Measurements from ENCODE around the gene ZNF560. TPM values are rescaled to one million over a fixed set of nuclear protein-coding genes. Genes with fewer than 3 reads are reported as not detected.

Gene ZNF560
- total and polyA plus RNA-seq, 7 experiments from 2014 or later = not detected

DNA sequence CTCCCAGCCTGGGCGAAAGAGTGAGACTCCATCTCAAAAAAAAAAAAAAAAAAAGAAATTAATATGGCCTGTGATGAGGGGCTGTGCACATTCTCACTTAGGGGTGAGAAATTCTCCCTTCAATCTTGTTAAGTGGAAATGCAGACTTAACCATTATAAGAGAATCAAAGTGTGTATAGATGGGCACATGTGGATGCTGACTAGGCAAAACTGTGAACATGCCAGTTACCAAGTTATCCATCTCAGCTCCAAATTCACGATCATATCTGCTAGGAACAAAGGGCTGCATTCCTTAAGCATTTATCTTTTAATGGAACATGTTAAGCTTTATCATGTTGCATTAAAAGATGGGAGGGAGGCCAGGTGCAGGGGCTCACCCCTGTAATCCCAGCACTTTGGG is 4.3 kb downstream of the ZNF560 start:
- peaks cover 0 to 29% (median 3%) of the 10 kb centered on the region in 5 donors for H3K36me3 Mint-ChIP-seq
- no peak for DNase-seq
- no peaks in the 10 kb centered on the region for H3K36me3 ChIP-seq (ENCODE audit: control insufficient read depth in 2 of 3, insufficient read depth in 3 of 3, low read length in 3 of 3)
- H3K4me1 Mint-ChIP-seq = peaks cover 0 to 3% (median 0%) of the 10 kb centered on the region in 7 donors
- H3K9me3 ChIP-seq (ENCODE audit: control insufficient read depth in 2 of 3, low read length in 3 of 3) = peaks cover 0 to 40% (median 4%) of the 10 kb centered on the region in 3 experiments
- CTCF ChIA-PET = no interaction called here
- H3K4me1 ChIP-seq (ENCODE audit: control insufficient read depth in 2 of 2, insufficient read depth in 2 of 2, low read length in 2 of 2) = no peaks in the 10 kb centered on the region
- POLR2A ChIA-PET = no interaction called here
- H3K27me3 ChIP-seq (ENCODE audit: control insufficient read depth in 2 of 2, insufficient read depth in 2 of 2, low read length in 2 of 2) = no peaks in the 10 kb centered on the region
- ATAC-seq = no peak
- no peak overlapping the region for H3K27ac Mint-ChIP-seq
- peaks cover 0 to 89% (median 44%) of the 10 kb centered on the region in 11 donors for H3K9me3 Mint-ChIP-seq
- intact Hi-C loops (cut with micrococcal nuclease) = no loop called here
- no peak overlapping the region for H3K4me3 ChIP-seq (ENCODE audit: low read length)
- no peak overlapping the region for H3K4me3 Mint-ChIP-seq
- H3K27me3 Mint-ChIP-seq = peaks cover 0 to 21% (median 8%) of the 10 kb centered on the region in 5 donors
- H3K27ac ChIP-seq (ENCODE audit: low read depth, low read length) = no peak overlapping the region

DNA sequence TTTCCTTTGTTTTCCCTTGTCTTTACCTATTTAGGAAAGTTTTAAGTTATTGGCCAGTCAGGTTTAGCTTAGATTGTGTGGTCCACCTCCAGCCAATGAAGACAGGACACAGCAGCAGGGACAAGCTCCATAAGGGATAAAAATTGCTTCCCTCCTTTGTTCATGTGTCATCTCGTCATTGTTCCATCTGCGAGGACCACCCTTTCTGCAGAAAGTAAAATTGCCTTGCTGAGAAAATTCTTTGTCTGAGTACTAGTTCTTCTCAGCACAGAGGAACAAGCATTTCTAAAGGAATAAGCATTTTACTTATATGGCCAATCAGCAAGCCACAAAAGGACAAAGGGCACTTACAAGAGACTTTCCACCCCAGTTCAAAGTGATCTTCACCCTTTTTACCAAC is 11.4 kb downstream of the ZNF560 start:
- H3K4me3 Mint-ChIP-seq = no peak overlapping the region
- intact Hi-C loops (cut with micrococcal nuclease) = no loop called here
- DNase-seq (no peak), ATAC-seq (no peak)
- H3K4me1 Mint-ChIP-seq = no peaks in the 10 kb centered on the region
- CTCF ChIA-PET = no interaction called here
- POLR2A ChIA-PET = no interaction called here
- H3K27ac Mint-ChIP-seq = no peak overlapping the region
- peaks cover 0 to 4% (median 0%) of the 10 kb centered on the region in 5 donors for H3K27me3 Mint-ChIP-seq
- Histone ChIP-seq H3K4me3 (ENCODE audit: low read length) (no peak overlapping the region), H3K27me3 (ENCODE audit: control insufficient read depth in 2 of 2, insufficient read depth in 2 of 2, low read length in 2 of 2) (no peaks in the 10 kb centered on the region), H3K4me1 (ENCODE audit: control insufficient read depth in 2 of 2, insufficient read depth in 2 of 2, low read length in 2 of 2) (no peaks in the 10 kb centered on the region), H3K36me3 (ENCODE audit: control insufficient read depth in 2 of 3, insufficient read depth in 3 of 3, low read length in 3 of 3) (no peaks in the 10 kb centered on the region), H3K9me3 (ENCODE audit: control insufficient read depth in 2 of 3, low read length in 3 of 3) (peaks cover 6 to 37% (median 9%) of the 10 kb centered on the region in 3 experiments), H3K27ac (ENCODE audit: low read depth, low read length) (no peak overlapping the region)
- H3K36me3 Mint-ChIP-seq = peaks cover 0 to 21% (median 4%) of the 10 kb centered on the region in 5 donors
- peaks cover 4 to 83% (median 44%) of the 10 kb centered on the region in 11 donors for H3K9me3 Mint-ChIP-seq

DNA sequence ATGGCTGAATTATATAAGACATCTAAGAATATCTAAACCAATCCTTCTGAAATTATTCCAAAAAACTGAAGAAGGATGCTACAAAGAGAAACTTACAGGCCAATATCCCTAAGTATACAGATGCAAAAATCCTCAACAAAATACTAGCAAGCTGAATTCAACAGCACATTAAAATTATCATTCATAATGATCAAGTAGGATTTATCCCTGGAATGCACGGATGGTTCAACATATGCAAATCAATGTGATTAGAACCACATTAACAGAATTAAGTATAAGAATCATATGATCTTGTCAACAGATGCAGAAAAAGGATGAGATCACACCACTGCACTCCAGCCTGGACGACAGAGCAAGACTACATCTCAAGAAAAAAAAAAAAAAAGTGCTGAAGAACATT is 13.3 kb downstream of the ZNF560 start:
- no peaks in the 10 kb centered on the region for H3K27me3 Mint-ChIP-seq
- H3K27me3 ChIP-seq (ENCODE audit: control insufficient read depth in 2 of 2, insufficient read depth in 2 of 2, low read length in 2 of 2) = no peaks in the 10 kb centered on the region
- peaks cover 0 to 16% (median 5%) of the 10 kb centered on the region in 5 donors for H3K36me3 Mint-ChIP-seq
- no peak overlapping the region for H3K27ac ChIP-seq (ENCODE audit: low read depth, low read length)
- no peak overlapping the region for H3K4me3 ChIP-seq (ENCODE audit: low read length)
- DNase-seq = no peak
- no peaks in the 10 kb centered on the region for H3K36me3 ChIP-seq (ENCODE audit: control insufficient read depth in 2 of 3, insufficient read depth in 3 of 3, low read length in 3 of 3)
- H3K9me3 ChIP-seq (ENCODE audit: control insufficient read depth in 2 of 3, low read length in 3 of 3) = peaks cover 6 to 40% (median 9%) of the 10 kb centered on the region in 3 experiments
- no peaks in the 10 kb centered on the region for H3K4me1 Mint-ChIP-seq
- no peak for ATAC-seq
- H3K4me3 Mint-ChIP-seq = no peak overlapping the region
- H3K4me1 ChIP-seq (ENCODE audit: control insufficient read depth in 2 of 2, insufficient read depth in 2 of 2, low read length in 2 of 2) = no peaks in the 10 kb centered on the region
- intact Hi-C loops (cut with micrococcal nuclease) = no loop called here
- CTCF ChIA-PET = no interaction called here
- peaks cover 4 to 83% (median 53%) of the 10 kb centered on the region in 11 donors for H3K9me3 Mint-ChIP-seq
- no peak overlapping the region for H3K27ac Mint-ChIP-seq
- POLR2A ChIA-PET = no interaction called here

DNA sequence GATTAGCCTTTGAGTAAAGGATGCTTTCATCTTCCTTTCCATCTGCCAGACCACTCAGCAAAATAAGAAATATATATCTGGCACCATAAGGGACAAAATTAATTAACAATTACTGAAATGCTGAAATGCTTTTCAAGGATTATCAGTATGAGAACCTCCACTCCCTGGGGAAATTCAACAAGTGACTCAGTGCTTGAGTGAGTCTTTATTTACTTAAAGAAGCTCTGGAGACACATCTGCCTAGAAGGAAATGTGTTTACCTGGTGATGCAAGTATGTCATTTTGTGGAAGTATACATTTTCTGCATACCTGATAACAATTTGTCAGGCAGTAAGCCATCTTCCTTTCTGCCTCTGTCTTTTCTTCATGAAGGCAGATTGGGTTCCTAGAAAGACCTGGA is 23.4 kb downstream of the ZNF560 start:
- H3K36me3 Mint-ChIP-seq = peaks cover 0 to 29% (median 3%) of the 10 kb centered on the region in 5 donors
- intact Hi-C loops (cut with micrococcal nuclease) = no loop called here

DNA sequence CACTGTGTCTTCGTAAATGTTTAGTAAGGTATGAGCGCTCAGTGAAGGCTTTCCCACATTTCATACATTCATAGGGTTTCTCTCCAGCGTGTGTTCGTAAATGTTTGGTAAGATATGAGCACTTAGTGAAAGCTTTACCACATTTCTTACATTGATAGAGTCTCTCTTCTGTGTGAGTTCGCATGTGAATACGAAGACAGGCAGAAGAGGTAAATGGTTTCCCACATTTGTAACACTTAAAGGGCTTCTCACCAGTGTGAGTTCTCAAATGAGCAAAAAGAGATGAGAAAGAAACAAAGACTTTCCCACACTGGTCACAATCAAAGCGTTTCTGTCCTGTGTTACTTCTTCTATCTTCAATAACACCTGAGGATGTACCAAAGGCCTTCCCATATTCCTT is 31.3 kb downstream of the ZNF560 start:
- CTCF ChIA-PET = no interaction called here
- H3K4me3 Mint-ChIP-seq = no peak overlapping the region
- H3K9me3 Mint-ChIP-seq = peaks cover 11 to 100% (median 58%) of the 10 kb centered on the region in 11 donors
- Histone ChIP-seq H3K27me3 (ENCODE audit: control insufficient read depth in 2 of 2, insufficient read depth in 2 of 2, low read length in 2 of 2) (no peaks in the 10 kb centered on the region), H3K27ac (ENCODE audit: low read depth, low read length) (no peak overlapping the region), H3K9me3 (ENCODE audit: control insufficient read depth in 2 of 3, low read length in 3 of 3) (peaks cover 10 to 65% (median 19%) of the 10 kb centered on the region in 3 experiments), H3K4me1 (ENCODE audit: control insufficient read depth in 2 of 2, insufficient read depth in 2 of 2, low read length in 2 of 2) (no peaks in the 10 kb centered on the region), H3K4me3 (ENCODE audit: low read length) (no peak overlapping the region), H3K36me3 (ENCODE audit: control insufficient read depth in 2 of 3, insufficient read depth in 3 of 3, low read length in 3 of 3) (peaks cover 0 to under 1% (median 0%) of the 10 kb centered on the region in 3 experiments)
- no peak for ATAC-seq
- no peak overlapping the region for H3K27ac Mint-ChIP-seq
- no peak for DNase-seq
- intact Hi-C loops (cut with micrococcal nuclease) = no loop called here
- POLR2A ChIA-PET = no interaction called here
- H3K27me3 Mint-ChIP-seq = no peaks in the 10 kb centered on the region
- H3K36me3 Mint-ChIP-seq = peaks cover 0 to 19% (median under 1%) of the 10 kb centered on the region in 5 donors
- H3K4me1 Mint-ChIP-seq = no peaks in the 10 kb centered on the region

More for the DNA sequence above, 23.4 kb downstream of the ZNF560 start:
- H3K9me3 Mint-ChIP-seq = peaks cover 8 to 99% (median 53%) of the 10 kb centered on the region in 11 donors
- H3K36me3 ChIP-seq (ENCODE audit: control insufficient read depth in 2 of 3, insufficient read depth in 3 of 3, low read length in 3 of 3) = no peaks in the 10 kb centered on the region
- H3K4me1 Mint-ChIP-seq = no peaks in the 10 kb centered on the region
- POLR2A ChIA-PET = no interaction called here
- H3K4me1 ChIP-seq (ENCODE audit: control insufficient read depth in 2 of 2, insufficient read depth in 2 of 2, low read length in 2 of 2) = no peaks in the 10 kb centered on the region
- ATAC-seq (no peak), DNase-seq (no peak)
- CTCF ChIA-PET = no interaction called here
- peaks cover 0 to 18% (median 0%) of the 10 kb centered on the region in 3 experiments for H3K9me3 ChIP-seq (ENCODE audit: control insufficient read depth in 2 of 3, low read length in 3 of 3)
- no peak overlapping the region for H3K27ac ChIP-seq (ENCODE audit: low read depth, low read length)
- H3K27me3 Mint-ChIP-seq = peaks cover 0 to 3% (median 0%) of the 10 kb centered on the region in 5 donors
- H3K4me3 ChIP-seq (ENCODE audit: low read length) = no peak overlapping the region
- no peak overlapping the region for H3K27ac Mint-ChIP-seq
- no peaks in the 10 kb centered on the region for H3K27me3 ChIP-seq (ENCODE audit: control insufficient read depth in 2 of 2, insufficient read depth in 2 of 2, low read length in 2 of 2)
- no peak overlapping the region for H3K4me3 Mint-ChIP-seq

DNA sequence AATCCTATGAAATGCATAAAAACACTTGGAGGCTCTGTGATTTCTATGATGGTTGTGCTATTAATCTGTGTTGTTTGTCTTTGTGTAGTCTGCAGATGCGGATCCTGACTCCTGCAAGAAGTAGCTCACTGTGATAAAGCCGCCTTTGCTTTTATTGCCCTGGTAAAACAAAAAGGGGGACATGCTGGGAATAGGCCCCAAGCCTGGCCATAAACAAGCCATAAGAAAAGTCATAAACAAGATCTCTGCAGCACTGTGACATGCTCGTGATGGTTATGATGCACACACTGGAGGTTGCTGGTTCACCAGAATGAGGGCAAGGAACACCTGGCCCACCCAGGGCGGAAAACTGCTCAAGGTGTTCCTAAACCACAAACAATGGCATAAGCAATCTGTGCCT is 36.5 kb downstream of the ZNF560 start:
- peaks cover 0 to 74% (median 16%) of the 10 kb centered on the region in 3 experiments for H3K9me3 ChIP-seq (ENCODE audit: control insufficient read depth in 2 of 3, low read length in 3 of 3)
- Mint-ChIP-seq H3K4me3 (no peak overlapping the region), H3K36me3 (peaks cover 0 to 49% (median 17%) of the 10 kb centered on the region in 5 donors), H3K9me3 (peaks cover 17 to 97% (median 60%) of the 10 kb centered on the region in 11 donors), H3K4me1 (no peaks in the 10 kb centered on the region), H3K27me3 (no peaks in the 10 kb centered on the region), H3K27ac (no peak overlapping the region)
- DNase-seq (no peak), ATAC-seq (no peak)
- intact Hi-C loops (cut with micrococcal nuclease) = no loop called here
- CTCF ChIA-PET = no interaction called here
- no peaks in the 10 kb centered on the region for H3K27me3 ChIP-seq (ENCODE audit: control insufficient read depth in 2 of 2, insufficient read depth in 2 of 2, low read length in 2 of 2)
- H3K36me3 ChIP-seq (ENCODE audit: control insufficient read depth in 2 of 3, insufficient read depth in 3 of 3, low read length in 3 of 3) = peaks cover 0 to 3% (median 0%) of the 10 kb centered on the region in 3 experiments
- POLR2A ChIA-PET = no interaction called here
- H3K4me3 ChIP-seq (ENCODE audit: low read length) = no peak overlapping the region
- no peak overlapping the region for H3K27ac ChIP-seq (ENCODE audit: low read depth, low read length)
- H3K4me1 ChIP-seq (ENCODE audit: control insufficient read depth in 2 of 2, insufficient read depth in 2 of 2, low read length in 2 of 2) = no peaks in the 10 kb centered on the region

DNA sequence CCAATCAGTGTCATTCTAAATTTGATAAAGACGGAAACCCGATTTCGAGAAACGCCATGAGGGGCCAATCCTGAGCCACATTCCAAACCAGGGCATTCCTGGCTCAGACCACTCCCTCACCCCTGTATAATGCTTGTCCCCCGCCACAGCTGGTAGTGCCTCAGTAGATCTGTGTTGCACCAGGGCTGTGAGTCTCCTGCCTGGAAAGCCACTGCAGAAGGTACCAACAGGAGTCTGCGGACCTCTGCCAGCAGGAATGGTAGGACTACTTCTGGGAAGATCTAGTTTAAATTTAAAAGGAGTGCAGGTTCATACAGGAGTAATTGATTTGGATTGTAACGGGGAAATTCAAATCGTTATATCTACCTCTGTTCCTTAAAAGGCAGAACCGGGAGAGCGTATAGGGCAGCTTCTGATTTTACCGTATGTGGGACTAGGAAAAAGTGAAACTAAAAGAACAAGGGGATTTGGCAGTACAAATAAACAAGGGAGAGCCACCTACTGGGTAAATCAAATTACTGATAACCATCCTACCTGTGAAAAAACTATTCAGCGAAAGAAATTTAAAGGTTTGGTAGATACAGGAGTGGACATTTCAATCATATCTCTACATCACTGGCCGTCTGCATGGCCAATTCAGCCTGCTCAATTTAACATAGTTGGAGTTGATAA is 42.3 kb downstream of the ZNF560 start:
- Mint-ChIP-seq H3K27ac (no peak overlapping the region), H3K36me3 (peaks cover 2 to 60% (median 27%) of the 10 kb centered on the region in 5 donors), H3K9me3 (peaks cover 33 to 97% (median 65%) of the 10 kb centered on the region in 11 donors), H3K4me3 (peak overlapping the region in 2 of 10 donors; percentile 17 to 41), H3K4me1 (no peaks in the 10 kb centered on the region), H3K27me3 (no peaks in the 10 kb centered on the region)
- CTCF ChIA-PET = no interaction called here
- Histone ChIP-seq H3K4me1 (ENCODE audit: control insufficient read depth in 2 of 2, insufficient read depth in 2 of 2, low read length in 2 of 2) (no peaks in the 10 kb centered on the region), H3K36me3 (ENCODE audit: control insufficient read depth in 2 of 3, insufficient read depth in 3 of 3, low read length in 3 of 3) (no peaks in the 10 kb centered on the region), H3K27me3 (ENCODE audit: control insufficient read depth in 2 of 2, insufficient read depth in 2 of 2, low read length in 2 of 2) (no peaks in the 10 kb centered on the region), H3K4me3 (ENCODE audit: low read length) (no peak overlapping the region), H3K9me3 (ENCODE audit: control insufficient read depth in 2 of 3, low read length in 3 of 3) (peaks cover 2 to 76% (median 8%) of the 10 kb centered on the region in 3 experiments), H3K27ac (ENCODE audit: low read depth, low read length) (no peak overlapping the region)
- ATAC-seq = no peak
- POLR2A ChIA-PET = no interaction called here
- no peak for DNase-seq
- intact Hi-C loops (cut with micrococcal nuclease) = no loop called here

Data from naive thymus-derived CD4-positive, alpha-beta T cell (primary cell).